ENCODE results near the gene ETV6. TPM values are rescaled to one million over a fixed set of nuclear protein-coding genes. Genes with fewer than 3 reads are reported as not detected.

ETV6 gene
- polyA plus RNA-seq, 3 donors: 6.8 to 45.1 (median 11.7) TPM

DNA sequence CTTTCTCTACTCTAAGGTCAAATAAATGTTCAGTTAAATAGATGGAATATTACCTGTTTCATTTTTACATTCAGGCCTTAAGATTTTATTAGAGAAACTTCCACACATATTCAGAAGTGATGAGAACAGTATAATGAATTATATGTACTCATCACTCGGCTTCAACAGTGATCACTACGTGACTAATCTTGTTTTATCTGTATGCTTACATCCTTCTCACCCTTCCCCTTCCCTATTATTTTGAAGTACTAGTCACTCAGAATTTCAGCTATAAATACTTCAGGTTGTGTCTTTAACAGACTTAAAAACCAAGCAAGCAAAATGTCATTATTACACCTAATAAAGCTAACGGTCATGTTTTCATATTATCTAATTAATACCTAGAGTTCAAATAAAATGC lies 34.9 kb downstream of the ETV6 start:
- Histone ChIP-seq H3K4me3 (replicated peaks in 1 of 3; ENCODE audit: low read depth in 2 of 3, low read length in 3 of 3) (peak overlapping the region in 1 of 3 experiments; percentile 50), H3K79me2 (ENCODE audit: insufficient read depth, low read length) (peaks cover 100% of the 10 kb centered on the region), H2AFZ (ENCODE audit: insufficient read depth, low read depth, low read length, poor library complexity, severe bottlenecking) (no peak overlapping the region), H3K36me3 (replicated peaks in 1 of 2; ENCODE audit: control insufficient read depth in 1 of 2, insufficient read depth in 2 of 2, low read length in 2 of 2) (no peaks in the 10 kb centered on the region), H4K20me1 (ENCODE audit: insufficient read depth, low read length) (peaks cover 53% of the 10 kb centered on the region), H3K4me2 (replicated peaks; ENCODE audit: extremely low read depth, low read length, poor library complexity, severe bottlenecking) (peak overlapping the region; percentile 60), H3K9me3 (replicated peaks in 1 of 2; ENCODE audit: control insufficient read depth in 1 of 2, insufficient read depth in 1 of 2, low read length in 2 of 2) (no peaks in the 10 kb centered on the region), H3K4me1 (ENCODE audit: control insufficient read depth in 1 of 2, insufficient read depth in 2 of 2, low read length in 2 of 2) (peaks cover 53 to 60% of the 10 kb centered on the region in 2 donors), H3K27me3 (ENCODE audit: control insufficient read depth in 2 of 2, insufficient read depth in 2 of 2, low read length in 2 of 2) (no peaks in the 10 kb centered on the region), H3K27ac (ENCODE audit: low read depth in 1 of 2, low read length in 2 of 2) (peak overlapping the region; percentile 88 to 93), H3K9ac (ENCODE audit: insufficient read depth, low read length, poor library complexity, severe bottlenecking) (peak overlapping the region; percentile 42)
- DNase-seq: peak; percentile 56 to 79 (median 78)
- Mint-ChIP-seq H3K9me3 (peaks cover 0 to 2% (median 0%) of the 10 kb centered on the region in 7 donors), H3K4me1 (peaks cover 85% of the 10 kb centered on the region), H3K27ac (peak overlapping the region; percentile 87 to 97 (median 95)), H3K4me3 (no peak overlapping the region), H3K27me3 (ENCODE audit: low read depth in 3 of 3) (peaks cover 0 to 2% (median 0%) of the 10 kb centered on the region in 3 donors), H3K36me3 (peaks cover 7 to 21% of the 10 kb centered on the region in 2 donors)
- TF ChIP-seq, protein P1, sequence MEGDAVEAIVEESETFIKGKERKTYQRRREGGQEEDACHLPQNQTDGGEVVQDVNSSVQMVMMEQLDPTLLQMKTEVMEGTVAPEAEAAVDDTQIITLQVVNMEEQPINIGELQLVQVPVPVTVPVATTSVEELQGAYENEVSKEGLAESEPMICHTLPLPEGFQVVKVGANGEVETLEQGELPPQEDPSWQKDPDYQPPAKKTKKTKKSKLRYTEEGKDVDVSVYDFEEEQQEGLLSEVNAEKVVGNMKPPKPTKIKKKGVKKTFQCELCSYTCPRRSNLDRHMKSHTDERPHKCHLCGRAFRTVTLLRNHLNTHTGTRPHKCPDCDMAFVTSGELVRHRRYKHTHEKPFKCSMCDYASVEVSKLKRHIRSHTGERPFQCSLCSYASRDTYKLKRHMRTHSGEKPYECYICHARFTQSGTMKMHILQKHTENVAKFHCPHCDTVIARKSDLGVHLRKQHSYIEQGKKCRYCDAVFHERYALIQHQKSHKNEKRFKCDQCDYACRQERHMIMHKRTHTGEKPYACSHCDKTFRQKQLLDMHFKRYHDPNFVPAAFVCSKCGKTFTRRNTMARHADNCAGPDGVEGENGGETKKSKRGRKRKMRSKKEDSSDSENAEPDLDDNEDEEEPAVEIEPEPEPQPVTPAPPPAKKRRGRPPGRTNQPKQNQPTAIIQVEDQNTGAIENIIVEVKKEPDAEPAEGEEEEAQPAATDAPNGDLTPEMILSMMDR (IDR thresholded peaks at IDR 0.05): no peak
- 0% methylated on average over 1 of the region's 3 CpGs for WGBS (ENCODE audit: insufficient coverage)
- intact Hi-C loops (cut with micrococcal nuclease): loop anchor here in 1 of 2 donors (2.0 kb wide), 2 partner anchors 32 to 74 kb away; no protein-coding TSS in a partner anchor

GRCh38 chr12:11684811-11685210 lies 35.3 kb downstream of the ETV6 start:
- Mint-ChIP-seq H3K9me3 (peaks cover 0 to 2% (median 0%) of the 10 kb centered on the region in 7 donors), H3K27me3 (ENCODE audit: low read depth in 3 of 3) (peaks cover 0 to 2% (median 0%) of the 10 kb centered on the region in 3 donors), H3K4me3 (peak overlapping the region in 1 of 2 donors; percentile 71), H3K36me3 (peaks cover 8 to 19% of the 10 kb centered on the region in 2 donors), H3K27ac (peak overlapping the region; percentile 87 to 97 (median 95)), H3K4me1 (peaks cover 82% of the 10 kb centered on the region)
- Histone ChIP-seq H3K4me1 (ENCODE audit: control insufficient read depth in 1 of 2, insufficient read depth in 2 of 2, low read length in 2 of 2) (peaks cover 53 to 60% of the 10 kb centered on the region in 2 donors), H3K27me3 (ENCODE audit: control insufficient read depth in 2 of 2, insufficient read depth in 2 of 2, low read length in 2 of 2) (no peaks in the 10 kb centered on the region), H3K9me3 (replicated peaks in 1 of 2; ENCODE audit: control insufficient read depth in 1 of 2, insufficient read depth in 1 of 2, low read length in 2 of 2) (no peaks in the 10 kb centered on the region), H3K79me2 (ENCODE audit: insufficient read depth, low read length) (peaks cover 100% of the 10 kb centered on the region), H3K36me3 (replicated peaks in 1 of 2; ENCODE audit: control insufficient read depth in 1 of 2, insufficient read depth in 2 of 2, low read length in 2 of 2) (peaks cover 0 to 2% of the 10 kb centered on the region in 2 donors), H3K4me3 (replicated peaks in 1 of 3; ENCODE audit: low read depth in 2 of 3, low read length in 3 of 3) (peak overlapping the region in 1 of 3 experiments; percentile 50), H3K4me2 (replicated peaks; ENCODE audit: extremely low read depth, low read length, poor library complexity, severe bottlenecking) (peak overlapping the region; percentile 60), H4K20me1 (ENCODE audit: insufficient read depth, low read length) (peaks cover 50% of the 10 kb centered on the region), H3K27ac (ENCODE audit: low read depth in 1 of 2, low read length in 2 of 2) (peak overlapping the region; percentile 88 to 93), H2AFZ (ENCODE audit: insufficient read depth, low read depth, low read length, poor library complexity, severe bottlenecking) (no peak overlapping the region), H3K9ac (ENCODE audit: insufficient read depth, low read length, poor library complexity, severe bottlenecking) (peak overlapping the region; percentile 42)
- intact Hi-C loops (cut with micrococcal nuclease): loop anchor here (2.0 to 5.0 kb wide), 3 partner anchors 32 to 74 kb away; no protein-coding TSS in a partner anchor
- TF ChIP-seq, protein P1 (IDR thresholded peaks at IDR 0.05): no peak
- no peak for DNase-seq
- 84% methylated on average over 6 of the region's 7 CpGs for WGBS (ENCODE audit: insufficient coverage)

Data from CD14-positive monocyte (primary cell).